DMS53 treated with DMSO at 0.1 percent for 48 hours (cell line): Measurements from ENCODE around the gene PHRF1.
A peak's percentile ranks its signal among the peaks of the same experiment; 100 is the strongest.

Experiments
- DNase-seq: peaks from one replicate; lab custom pipeline; 2025; ENCODE audit not compliant: unreplicated experiment; lab: John Stamatoyannopoulos, UW

PHRF1 gene

GRCh38 chr11:614021-614622 is 37.9 kb downstream of the PHRF1 start:
- no peak for DNase-seq

GRCh38 chr11:614623-615503 is 38.6 kb downstream of the PHRF1 start:
- no peak for DNase-seq

GRCh38 chr11:615504-616319 is 39.4 kb downstream of the PHRF1 start, which contains the start of gene IRF7:
IRF7 (minus strand) TSS chr11:615950; CDS start chr11:615364, 586 bp downstream.
- peak; percentile 96 for DNase-seq

- no peak for DNase-seq
Measured at GRCh38 chr11:616320-617198, 40.3 kb downstream of the PHRF1 start.

GRCh38 chr11:617199-617911 is 41.1 kb downstream of the PHRF1 start:
- no peak for DNase-seq

GRCh38 chr11:617912-618682 is 41.8 kb downstream of the PHRF1 start:
- no peak for DNase-seq

- no peak for DNase-seq
Measured at GRCh38 chr11:618856-619627, 42.8 kb downstream of the PHRF1 start.

GRCh38 chr11:619628-620050 is 43.4 kb downstream of the PHRF1 start:
- no peak for DNase-seq

- no peak for DNase-seq
Measured at GRCh38 chr11:620201-620600, 43.9 kb downstream of the PHRF1 start.

- DNase-seq, result no peak
Measured at GRCh38 chr11:620935-621814, 44.9 kb downstream of the PHRF1 start.

GRCh38 chr11:621838-622237 is 45.6 kb downstream of the PHRF1 start:
- DNase-seq, result no peak

GRCh38 chr11:623349-623869 is 47.1 kb downstream of the PHRF1 start:
- no peak for DNase-seq

- DNase-seq, result no peak
Measured at GRCh38 chr11:623999-624704, 47.9 kb downstream of the PHRF1 start.

GRCh38 chr11:624705-625635 is 48.7 kb downstream of the PHRF1 start, which contains the start of gene CDHR5:
CDHR5 (minus strand) TSS chr11:624955; CDS start chr11:624902, 53 bp downstream.
- no peak for DNase-seq

- no peak for DNase-seq
Measured at GRCh38 chr11:625636-626268, 49.5 kb downstream of the PHRF1 start.
